IMR-90 (cell line): ENCODE results near the gene NAA60. TPM values are rescaled to one million over a fixed set of nuclear protein-coding genes. Genes with fewer than 3 reads are reported as not detected.

ENCODE experiments used
- ATAC-seq: fragments of 200-7000 bp; cut with Tn5 transposase; 2 replicates; pipeline ENCODE4 v1.9.1; 2020; ENCODE audit warnings: low read depth, mild to moderate bottlenecking, moderate library complexity
- BruUV-seq: library from RNA; stranded (reverse); fragments of 400-500 nt; replicated peaks from 2 replicates; lab custom pipeline; 2021; lab: Mats Ljungman, UMichigan
- CTCF ChIA-PET: fragments of 300-600 bp; formaldehyde crosslinking; extraction: SDS; loops from one replicate; lab custom pipeline; 2021; ENCODE audit warnings: antibody characterized with exemption; lab: Yijun Ruan, JAX
- POLR2A ChIA-PET: fragments of 300-600 bp; sonication (Branson Sonifier 250); formaldehyde crosslinking; loops from one replicate; lab custom pipeline; 2022; ENCODE audit warnings: antibody characterized with exemption; ENCODE audit not compliant: unreplicated experiment; lab: Charles Lee
- DNase-seq: peaks from one replicate; pipeline ENCODE4 v3.0.0; 2013
- H2AFZ ChIP-seq: replicated peaks from 2 replicates; pipeline ENCODE3; 2013; ENCODE audit warnings: low read length, mild to moderate bottlenecking; ENCODE audit not compliant: poor library complexity
- H2AK5ac ChIP-seq: 2 replicates; pipeline ENCODE4 v1.6.1; 2013; ENCODE audit warnings: low read depth, low read length, inconsistent platforms
- H2AK9ac ChIP-seq: replicated peaks from 2 replicates; pipeline ENCODE3; 2013; ENCODE audit warnings: mild to moderate bottlenecking, low read depth, low read length, moderate library complexity; ENCODE audit not compliant: poor library complexity
- H2BK120ac ChIP-seq: 2 replicates; pipeline ENCODE4 v1.6.1; 2013; ENCODE audit warnings: low read depth, low read length, inconsistent platforms
- H2BK15ac ChIP-seq: 3 replicates; pipeline ENCODE4 v1.6.1; 2013; ENCODE audit warnings: low read depth, low read length, inconsistent platforms
- H2BK20ac ChIP-seq: 2 replicates; pipeline ENCODE4 v1.6.1; 2013; ENCODE audit warnings: low read depth, mild to moderate bottlenecking, inconsistent platforms, low read length, moderate library complexity
- H2BK5ac ChIP-seq: 2 replicates; pipeline ENCODE4 v1.6.1; 2013; ENCODE audit warnings: mild to moderate bottlenecking, low read depth, low read length, inconsistent platforms; ENCODE audit not compliant: poor library complexity, severe bottlenecking
- H3K14ac ChIP-seq: replicated peaks from 2 replicates; pipeline ENCODE4 v1.6.1; 2013; ENCODE audit warnings: low read depth, low read length, inconsistent platforms
- H3K18ac ChIP-seq: 2 replicates; pipeline ENCODE4 v1.6.1; 2013; ENCODE audit warnings: low read depth, low read length, control low read depth
- H3K23ac ChIP-seq: 2 replicates; pipeline ENCODE4 v1.6.1; 2013; ENCODE audit warnings: low read depth, low read length, inconsistent platforms
- H3K27ac ChIP-seq: 2 replicates; pipeline ENCODE4 v1.5.1; 2013; ENCODE audit warnings: mild to moderate bottlenecking, control low read depth, low read length; ENCODE audit not compliant: insufficient read depth
- H3K27me3 ChIP-seq: 2 replicates; pipeline ENCODE4 v1.6.1; 2013; ENCODE audit warnings: low read length; ENCODE audit not compliant: control insufficient read depth, insufficient read depth
- H3K36me3 ChIP-seq: 2 replicates; pipeline ENCODE4 v1.6.1; 2013; ENCODE audit warnings: low read length, mixed read lengths; ENCODE audit not compliant: control insufficient read depth, insufficient read depth
- H3K4ac ChIP-seq: 2 replicates; pipeline ENCODE4 v1.6.1; 2013; ENCODE audit warnings: low read depth, low read length, inconsistent platforms
- H3K4me1 ChIP-seq: 2 replicates; pipeline ENCODE4 v1.6.1; 2013; ENCODE audit warnings: low read length, mixed read lengths; ENCODE audit not compliant: control insufficient read depth, insufficient read depth
- H3K4me2 ChIP-seq: 2 replicates; pipeline ENCODE4 v1.6.1; 2013; ENCODE audit warnings: low read depth, mild to moderate bottlenecking, control low read depth, low read length, moderate library complexity
- H3K4me3 ChIP-seq: 2 replicates; pipeline ENCODE4 v1.5.1; 2013; ENCODE audit warnings: low read depth, mild to moderate bottlenecking, control low read depth, low read length, moderate library complexity; ENCODE audit not compliant: insufficient read depth
- H3K56ac ChIP-seq: 2 replicates; pipeline ENCODE4 v1.6.1; 2013; ENCODE audit warnings: low read length, inconsistent platforms; ENCODE audit not compliant: insufficient read depth; ENCODE audit errors: extremely low read depth
- H3K79me1 ChIP-seq, 2 experiments: 2 replicates each; pipeline ENCODE4 v1.6.1; 2013; ENCODE audit warnings: low read length in 2 of 2, inconsistent platforms in 1 of 2, low read depth in 1 of 2
- H3K9ac ChIP-seq: 2 replicates; pipeline ENCODE4 v1.6.1; 2013; ENCODE audit warnings: low read depth, low read length, control low read depth
- H3K9me1 ChIP-seq: 2 replicates; pipeline ENCODE4 v1.6.1; 2013; ENCODE audit warnings: low read length, inconsistent platforms; ENCODE audit not compliant: insufficient read depth
- H3K9me3 ChIP-seq: 2 replicates; pipeline ENCODE4 v1.6.1; 2013; ENCODE audit warnings: low read length; ENCODE audit not compliant: control insufficient read depth, insufficient read depth
- H4K20me1 ChIP-seq: 2 replicates; pipeline ENCODE4 v1.6.1; 2013; ENCODE audit warnings: low read length, inconsistent platforms; ENCODE audit not compliant: insufficient read depth
- H4K5ac ChIP-seq: 2 replicates; pipeline ENCODE4 v1.6.1; 2013; ENCODE audit warnings: mild to moderate bottlenecking, low read depth, low read length, control low read depth
- H4K8ac ChIP-seq, 2 experiments: 2 replicates each; pipeline ENCODE4 v1.6.1; 2013; ENCODE audit warnings: low read depth in 2 of 2, low read length in 2 of 2, control low read depth in 1 of 2, inconsistent platforms in 1 of 2
- H4K91ac ChIP-seq: 2 replicates; pipeline ENCODE4 v1.6.1; 2013; ENCODE audit warnings: low read depth, low read length, inconsistent platforms; ENCODE audit not compliant: insufficient read depth
- CEBPB ChIP-seq: IDR thresholded peaks from 2 replicates; pipeline ENCODE4 v1.6.1; 2012; ENCODE audit warnings: low read depth, low read length, improper control_type of control experiment
- CTCF ChIP-seq: conservative IDR thresholded peaks from 2 replicates; pipeline ENCODE4 v1.5.1; 2012; ENCODE audit warnings: mild to moderate bottlenecking, low read depth, low read length, improper control_type of control experiment
- FOS ChIP-seq: fragments of 150-350 bp; IDR thresholded peaks from 2 replicates; pipeline ENCODE4 v1.6.1; 2016; ENCODE audit warnings: low read depth, low read length
- MAZ ChIP-seq: IDR thresholded peaks from 2 replicates; pipeline ENCODE4 v1.6.1; 2012; ENCODE audit warnings: low read depth, mild to moderate bottlenecking, low read length, improper control_type of control experiment, moderate library complexity, borderline replicate concordance
- NFE2L2 ChIP-seq: fragments of 150-350 bp; IDR thresholded peaks from 2 replicates; pipeline ENCODE4 v1.6.1; 2016; ENCODE audit warnings: low read depth, mild to moderate bottlenecking, low read length
- POLR2A ChIP-seq: IDR thresholded peaks from 2 replicates; pipeline ENCODE4 v1.6.1; 2012; ENCODE audit warnings: mild to moderate bottlenecking, low read depth, low read length
- RCOR1 ChIP-seq: IDR thresholded peaks from 2 replicates; pipeline ENCODE4 v1.6.1; 2012; ENCODE audit warnings: mild to moderate bottlenecking, low read length, improper control_type of control experiment; ENCODE audit not compliant: insufficient replicate concordance
- RFX5 ChIP-seq: IDR thresholded peaks from 2 replicates; pipeline ENCODE4 v1.8.0; 2012; ENCODE audit warnings: low read depth, mild to moderate bottlenecking, low read length, moderate library complexity
- WGBS, 2 experiments: methylation state at CpG; one replicate each; pipeline versions ENCODE4 v1.1.5 to v1.1.7; 2013; ENCODE audit warnings: missing lambda C conversion rate in 2 of 2; ENCODE audit not compliant: insufficient read length in 1 of 2; ENCODE audit errors: extremely low coverage in 2 of 2; 5-methylcytosine and 5-hydroxymethylcytosine counted together
- dilution Hi-C: fragments of 300-500 bp; cut with HindIII; formaldehyde crosslinking; loops from one replicate; pipeline ENCODE4 v1.14.3; 2018; ENCODE audit warnings: low sequenced_read_pairs; ENCODE audit not compliant: unreplicated experiment
- in situ Hi-C: fragments of 300-500 bp; cut with MboI; formaldehyde crosslinking; loops from 3 replicates; pipeline ENCODE4 v1.14.3; 2019; ENCODE audit warnings: low sequenced_read_pairs, inconsistent platforms, mixed read lengths
- intact Hi-C: fragments of 100-400 bp; cut with micrococcal nuclease; formaldehyde crosslinking; loops from 2 replicates; pipeline ENCODE4 v1.10.0; 2022
- polyA plus RNA-seq, 3 experiments: library from polyadenylated mRNA; depleted of rRNA; stranded (reverse); fragments of >200 nt; gene quantifications; 2 replicates each; pipeline ENCODE4 v1.2.3, GENCODE V29; 2012; ENCODE audit warnings: low replicate concordance in 1 of 3
- total RNA-seq: library from RNA; depleted of rRNA; stranded (reverse); fragments of >200 nt; gene quantifications from 2 replicates; pipeline ENCODE4 v1.2.3, GENCODE V29; 2012

Gene NAA60
- total and polyA plus RNA-seq, 2 of the 4 experiments (the other 2 are of a cell fraction) = 7.5 to 18.0 TPM

- POLR2A ChIA-PET = no interaction called here
Observed at GRCh38 chr16:3478242-3478925, 34.9 kb downstream of the NAA60 start.

More at GRCh38 chr16:3478242-3478925, 34.9 kb downstream of the NAA60 start:
- H3K18ac ChIP-seq = no peak overlapping the region
- peaks cover 51% of the 10 kb centered on the region for H4K20me1 ChIP-seq
- CTCF ChIA-PET = no interaction called here
- intact Hi-C loops = no loop called here
- no TSS peak for BruUV-seq
- no peak overlapping the region for H2AK5ac ChIP-seq
- H3K27ac ChIP-seq = no peak overlapping the region
- H2AFZ ChIP-seq = no peak overlapping the region
- H3K79me1 ChIP-seq = peaks cover 15 to 74% of the 10 kb centered on the region in 2 experiments
- no peak overlapping the region for H2BK5ac ChIP-seq
- peaks cover 39% of the 10 kb centered on the region for H3K36me3 ChIP-seq
- H3K9me1 ChIP-seq = peaks cover 17% of the 10 kb centered on the region
- H3K14ac ChIP-seq = no peak overlapping the region
- H2BK20ac ChIP-seq = no peak overlapping the region
- H3K56ac ChIP-seq = no peak overlapping the region
- no peak overlapping the region for H2BK15ac ChIP-seq
- H2BK120ac ChIP-seq = no peak overlapping the region
- H3K27me3 ChIP-seq = no peaks in the 10 kb centered on the region
- H4K5ac ChIP-seq = no peak overlapping the region
- H4K91ac ChIP-seq = no peak overlapping the region
- in situ Hi-C loops = no loop called here
- no peak for ATAC-seq
- no peak overlapping the region for H3K4me3 ChIP-seq
- no peak overlapping the region for H3K9ac ChIP-seq
- TF ChIP-seq POLR2A (no peak), MAZ (no peak), FOS (no peak), RFX5 (no peak), RCOR1 (no peak), CTCF (no peak), CEBPB (no peak), NFE2L2 (no peak)
- WGBS, 2 experiments = 78% methylated on average over 2 of the region's 11 CpGs; no CpG with 5 or more reads in 1 of the 2 experiments
- H3K9me3 ChIP-seq = no peaks in the 10 kb centered on the region
- H3K4ac ChIP-seq = no peak overlapping the region
- no peak overlapping the region for H3K4me2 ChIP-seq
- H3K4me1 ChIP-seq = no peaks in the 10 kb centered on the region
- no peak for DNase-seq
- H2AK9ac ChIP-seq = no peak overlapping the region
- H3K23ac ChIP-seq = no peak overlapping the region
- dilution Hi-C loops = no loop called here
- H4K8ac ChIP-seq = no peak overlapping the region
